Chondrocyte (in vitro differentiated cells): ENCODE data around the gene TPI1. TPM values are rescaled to one million over a fixed set of nuclear protein-coding genes. Genes with fewer than 3 reads are reported as not detected.
"Not testable (repeated sequence)": the region's sequence is repeated elsewhere in the genome, so short reads cannot be mapped to it uniquely, and the experiment has no call there.

Experiments
- DNase-seq: peaks from one replicate; pipeline ENCODE4 v3.0.0; 2021; ENCODE audit warnings: mixed read lengths, low spot score
- H3K27ac Mint-ChIP-seq: one replicate; pipeline ENCODE4 v1.8.0; 2021; ENCODE audit warnings: mild to moderate bottlenecking, moderate library complexity, mixed read lengths; ENCODE audit not compliant: unreplicated experiment
- H3K27me3 Mint-ChIP-seq: 2 replicates; pipeline ENCODE4 v1.8.0; 2021; ENCODE audit warnings: low read depth, mixed read lengths
- H3K36me3 Mint-ChIP-seq: 2 replicates; pipeline ENCODE4 v1.8.0; 2021; ENCODE audit warnings: low read depth, mixed read lengths
- H3K4me1 Mint-ChIP-seq: 2 replicates; pipeline ENCODE4 v1.8.0; 2021; ENCODE audit warnings: low read depth, mild to moderate bottlenecking, mixed read lengths
- H3K4me3 Mint-ChIP-seq: one replicate; pipeline ENCODE4 v1.8.0; 2021; ENCODE audit warnings: mild to moderate bottlenecking, moderate library complexity, mixed read lengths; ENCODE audit not compliant: unreplicated experiment
- H3K9me3 Mint-ChIP-seq: 2 replicates; pipeline ENCODE4 v1.8.0; 2021; ENCODE audit warnings: low read depth, mixed read lengths
- total RNA-seq: library from RNA; stranded (reverse); gene quantifications from 3 replicates; pipeline ENCODE4 v1.2.1, GENCODE V29; 2021
- TF ChIP-seq, protein P1 (sequence below): fragments of 200-600 bp; sonication (generic); IDR thresholded peaks from 2 replicates; pipeline ENCODE4 v1.5.0; 2021; ENCODE audit warnings: antibody characterized with exemption, mild to moderate bottlenecking, moderate library complexity

The TPI1 gene
- total RNA-seq, 1 donor from 2014 or later: 551 TPM

DNA sequence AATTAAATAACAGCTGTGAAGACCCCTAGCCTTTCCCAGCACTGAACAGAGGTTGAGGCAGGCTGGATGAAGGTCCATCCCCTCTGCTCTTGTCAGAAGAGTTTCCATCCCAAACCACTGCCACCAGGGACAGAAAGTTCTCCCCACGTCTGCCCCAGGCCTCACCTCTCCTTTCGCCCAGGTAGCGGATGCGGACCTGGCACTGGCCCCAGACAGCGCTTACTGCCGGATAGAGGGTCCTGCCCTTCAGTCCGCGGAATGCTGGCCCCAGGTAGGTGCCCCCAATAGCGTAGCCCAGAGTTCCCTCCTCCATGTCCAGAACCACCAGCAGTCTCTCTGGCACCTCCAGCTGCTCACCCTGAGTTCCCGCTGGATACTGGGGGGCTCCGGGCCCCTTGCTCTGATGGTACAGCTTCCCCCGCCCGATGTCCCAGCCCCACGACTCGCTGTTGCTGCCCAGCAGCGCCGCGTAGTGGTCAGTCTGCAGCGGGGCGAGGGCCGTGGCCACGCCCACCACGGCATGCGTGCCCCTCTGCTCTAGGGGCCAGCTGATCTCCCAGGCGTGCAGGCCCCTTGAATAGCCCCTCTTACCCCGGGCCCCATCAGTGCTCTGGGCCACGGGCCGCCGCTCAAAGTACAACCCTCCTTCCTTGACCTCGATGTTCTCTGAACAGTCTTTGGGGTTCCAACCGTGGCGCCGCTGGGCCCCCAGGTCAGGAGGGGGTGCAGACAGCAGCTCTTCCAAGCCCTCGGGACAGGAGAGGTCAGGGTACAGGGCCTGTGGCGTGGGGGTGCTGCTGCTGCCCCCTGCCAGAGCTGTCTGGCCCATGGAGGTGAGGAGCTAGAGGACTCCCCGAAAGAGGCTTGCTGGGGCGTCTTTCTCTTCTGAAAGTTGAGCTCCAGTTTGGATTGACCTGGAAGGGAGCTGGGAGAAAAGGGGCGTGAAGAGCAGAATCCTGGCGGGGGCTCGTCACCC lies 5.0 kb downstream of the TPI1 start:
- H3K4me3 Mint-ChIP-seq: peak overlapping the region; percentile 85
- H3K27me3 Mint-ChIP-seq: no peaks in the 10 kb centered on the region
- TF ChIP-seq, protein P1, sequence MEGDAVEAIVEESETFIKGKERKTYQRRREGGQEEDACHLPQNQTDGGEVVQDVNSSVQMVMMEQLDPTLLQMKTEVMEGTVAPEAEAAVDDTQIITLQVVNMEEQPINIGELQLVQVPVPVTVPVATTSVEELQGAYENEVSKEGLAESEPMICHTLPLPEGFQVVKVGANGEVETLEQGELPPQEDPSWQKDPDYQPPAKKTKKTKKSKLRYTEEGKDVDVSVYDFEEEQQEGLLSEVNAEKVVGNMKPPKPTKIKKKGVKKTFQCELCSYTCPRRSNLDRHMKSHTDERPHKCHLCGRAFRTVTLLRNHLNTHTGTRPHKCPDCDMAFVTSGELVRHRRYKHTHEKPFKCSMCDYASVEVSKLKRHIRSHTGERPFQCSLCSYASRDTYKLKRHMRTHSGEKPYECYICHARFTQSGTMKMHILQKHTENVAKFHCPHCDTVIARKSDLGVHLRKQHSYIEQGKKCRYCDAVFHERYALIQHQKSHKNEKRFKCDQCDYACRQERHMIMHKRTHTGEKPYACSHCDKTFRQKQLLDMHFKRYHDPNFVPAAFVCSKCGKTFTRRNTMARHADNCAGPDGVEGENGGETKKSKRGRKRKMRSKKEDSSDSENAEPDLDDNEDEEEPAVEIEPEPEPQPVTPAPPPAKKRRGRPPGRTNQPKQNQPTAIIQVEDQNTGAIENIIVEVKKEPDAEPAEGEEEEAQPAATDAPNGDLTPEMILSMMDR: peak; percentile 98
- H3K36me3 Mint-ChIP-seq: peaks cover 15% of the 10 kb centered on the region
- DNase-seq: peak; percentile 92
- no peaks in the 10 kb centered on the region for H3K9me3 Mint-ChIP-seq
- H3K27ac Mint-ChIP-seq: peak overlapping the region; percentile 90
- peaks cover 49% of the 10 kb centered on the region for H3K4me1 Mint-ChIP-seq

DNA sequence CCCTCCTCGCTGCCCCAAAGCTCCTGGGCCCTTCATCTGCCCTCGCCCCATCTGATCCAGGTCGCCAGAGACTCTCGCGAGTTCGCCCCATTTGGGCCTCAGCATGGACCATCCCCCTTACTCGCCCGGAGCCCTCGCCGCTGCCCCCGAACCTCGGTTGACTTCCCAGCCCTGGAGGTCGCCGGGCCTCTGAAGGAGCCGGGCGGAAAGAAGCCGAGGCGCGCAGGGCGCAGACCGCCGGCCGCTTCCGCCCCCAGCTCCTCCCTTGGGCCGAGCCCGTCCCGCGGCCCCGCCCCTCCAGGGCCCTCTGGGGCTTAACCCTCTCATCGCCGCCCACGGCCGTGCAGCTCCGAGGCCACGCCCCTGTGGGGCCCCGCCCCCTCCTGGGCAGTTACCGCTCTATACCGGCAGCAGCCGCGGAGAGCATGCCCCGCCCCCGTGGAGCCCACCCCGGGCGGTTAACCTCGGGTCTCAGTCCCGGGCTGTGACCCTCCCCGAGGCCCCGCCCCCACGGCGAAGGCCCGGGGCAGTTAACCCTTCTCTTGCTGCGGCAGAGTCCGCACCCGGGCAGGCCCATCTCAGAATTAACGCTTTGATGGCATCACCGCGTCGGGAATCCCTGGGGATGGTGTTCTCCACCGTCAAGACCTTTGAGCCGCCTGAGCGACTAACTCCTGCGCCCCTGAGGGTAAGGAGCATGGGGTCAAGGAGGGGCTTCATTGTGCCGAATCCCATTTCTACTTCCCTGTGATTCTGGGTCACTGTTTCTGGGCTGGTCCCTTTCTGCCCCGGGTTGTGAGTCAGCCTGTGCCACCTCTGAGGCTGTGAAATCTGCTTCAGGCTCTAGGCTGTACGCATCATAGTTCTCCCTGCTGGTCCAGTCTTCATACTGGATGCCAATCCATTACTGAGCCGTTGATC lies 6.0 kb downstream of the TPI1 start, which contains the start of gene SPSB2:
Gene SPSB2 (minus strand): TSS at position 210 of the 921 bp plus-strand sequence. CDS start 402 bp downstream, outside the sequence.
- TF ChIP-seq, protein P1: no peak
- H3K9me3 Mint-ChIP-seq: no peaks in the 10 kb centered on the region
- peaks cover 15% of the 10 kb centered on the region for H3K36me3 Mint-ChIP-seq
- H3K27ac Mint-ChIP-seq: peak within 1 kb of the TSS; percentile 93
- peak within 1 kb of the TSS; percentile 85 for H3K4me3 Mint-ChIP-seq
- no peaks in the 10 kb centered on the region for H3K27me3 Mint-ChIP-seq
- peaks cover 45% of the 10 kb centered on the region for H3K4me1 Mint-ChIP-seq
- DNase-seq: peak; percentile 100

DNA sequence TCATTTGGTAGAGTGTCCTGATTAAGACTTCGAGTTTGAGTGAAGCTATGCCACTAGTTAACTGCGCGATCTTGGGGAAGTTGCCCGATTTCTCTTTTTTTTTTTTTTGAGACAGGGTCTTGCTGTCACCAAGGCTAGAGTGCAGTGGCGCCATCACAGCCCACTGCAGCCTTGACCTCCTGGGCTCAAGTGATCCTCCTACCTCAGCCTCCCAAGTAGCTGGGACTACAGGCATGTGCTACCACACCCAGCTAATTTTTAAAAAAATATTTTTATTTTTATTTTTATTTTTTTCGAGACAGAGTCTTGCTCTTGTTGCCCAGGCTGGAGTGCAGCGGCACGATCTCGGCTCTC lies 6.7 kb downstream of the TPI1 start:
- not testable (repeated sequence) for H3K27me3 Mint-ChIP-seq, H3K9me3 Mint-ChIP-seq
- H3K36me3 Mint-ChIP-seq: peaks cover 13% of the 10 kb centered on the region
- peak; percentile 9 for DNase-seq
- H3K4me1 Mint-ChIP-seq: peaks cover 39% of the 10 kb centered on the region
- H3K27ac Mint-ChIP-seq: peak overlapping the region; percentile 93
- peak overlapping the region; percentile 85 for H3K4me3 Mint-ChIP-seq

DNA sequence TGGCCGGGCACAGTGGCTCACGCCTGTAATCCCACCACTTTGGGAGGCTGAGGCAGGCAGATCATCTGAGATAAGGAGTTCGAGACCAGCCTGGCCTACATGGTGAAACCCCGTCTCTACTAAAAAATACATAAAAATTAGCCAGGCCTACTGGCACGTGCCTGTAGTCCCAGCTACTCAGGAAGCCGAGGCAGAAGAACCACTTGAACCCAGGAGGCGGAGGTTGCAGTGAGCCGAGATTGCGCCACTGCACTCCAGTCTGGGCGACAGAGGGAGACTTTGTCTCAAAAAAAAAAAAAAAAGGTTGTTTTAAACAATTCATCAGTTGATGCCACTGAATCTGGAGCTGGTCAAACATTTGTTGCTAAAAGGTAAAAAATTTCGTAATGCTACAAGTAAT lies 12.5 kb downstream of the TPI1 start:
- H3K27ac Mint-ChIP-seq: not testable (repeated sequence)

DNA sequence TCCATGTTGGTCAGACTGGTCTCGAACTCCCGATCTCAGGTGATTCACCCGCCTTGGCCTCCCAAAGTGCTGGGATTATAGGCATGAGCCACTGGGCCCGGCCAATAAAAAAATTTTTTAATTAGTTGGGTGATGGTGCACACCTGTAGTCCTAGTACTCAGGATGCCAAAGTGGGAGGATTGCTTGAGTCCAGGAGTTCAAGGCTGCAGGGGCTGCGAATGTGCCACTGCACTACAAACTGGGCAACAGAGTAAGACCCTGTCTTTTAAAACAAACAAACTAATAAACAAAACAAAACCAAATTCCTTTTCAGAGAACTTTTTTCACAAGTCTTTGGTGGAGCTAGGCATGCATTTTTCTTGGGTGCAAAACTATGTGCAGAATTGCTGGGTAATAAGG lies 15.9 kb downstream of the TPI1 start:
- H3K27ac Mint-ChIP-seq: no peak overlapping the region
- H3K27me3 Mint-ChIP-seq: no peaks in the 10 kb centered on the region
- peak; percentile 20 for DNase-seq
- TF ChIP-seq, protein P1: no peak
- no peaks in the 10 kb centered on the region for H3K9me3 Mint-ChIP-seq
- H3K36me3 Mint-ChIP-seq: peaks cover 2% of the 10 kb centered on the region
- no peak overlapping the region for H3K4me3 Mint-ChIP-seq
- no peaks in the 10 kb centered on the region for H3K4me1 Mint-ChIP-seq

More for the DNA sequence above, 12.5 kb downstream of the TPI1 start:
- not testable (repeated sequence) for H3K4me1 Mint-ChIP-seq, H3K36me3 Mint-ChIP-seq, H3K27me3 Mint-ChIP-seq, H3K9me3 Mint-ChIP-seq, H3K4me3 Mint-ChIP-seq
- DNase-seq: peak; percentile 20

DNA sequence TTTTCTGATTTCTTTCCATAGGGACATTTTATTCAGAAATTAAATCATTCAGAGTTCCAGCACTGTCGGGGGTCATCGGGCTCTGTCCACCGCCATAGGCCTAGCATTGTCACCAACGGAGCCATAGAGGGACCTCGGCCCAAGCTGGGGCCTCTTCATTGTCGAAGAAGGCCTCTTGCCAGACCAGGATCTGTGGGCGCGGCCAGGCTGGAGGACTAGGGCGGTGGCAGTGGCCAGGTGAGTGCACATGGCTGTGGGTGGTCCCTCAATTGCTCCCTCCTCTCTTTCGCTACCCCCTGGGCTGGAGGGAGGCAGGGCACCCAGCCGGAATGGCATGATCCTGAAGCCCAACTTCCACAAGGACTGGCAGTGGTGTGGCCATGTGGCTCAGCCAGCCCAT lies 16.4 kb downstream of the TPI1 start:
- Mint-ChIP-seq H3K36me3 (peaks cover 2% of the 10 kb centered on the region), H3K27ac (no peak overlapping the region), H3K4me1 (no peaks in the 10 kb centered on the region), H3K9me3 (no peaks in the 10 kb centered on the region), H3K27me3 (no peaks in the 10 kb centered on the region), H3K4me3 (no peak overlapping the region)
- peak; percentile 88 for DNase-seq
- TF ChIP-seq, protein P1: no peak
